GM19468 (cell line): ENCODE measurements around the gene CTAGE8.
"Not testable (repeated sequence)": the region's sequence is repeated elsewhere in the genome, so short reads cannot be mapped to it uniquely, and the experiment has no call there.

Experiments used
- ATAC-seq: cut with Tn5 transposase; IDR thresholded peaks from one replicate; pipeline ENCODE4 v1.9.1; 2021; ENCODE audit warnings: mild to moderate bottlenecking, moderate library complexity, moderate number of reproducible peaks; ENCODE audit not compliant: unreplicated experiment; ENCODE audit errors: extremely low read depth

Gene CTAGE8

GRCh38 chr7:144259067-144259466, 10.0 kb downstream of the CTAGE8 start:
- not testable (repeated sequence) for ATAC-seq

- no peak for ATAC-seq
Measured at GRCh38 chr7:144256112-144256511, 13.0 kb downstream of the CTAGE8 start.

GRCh38 chr7:144255471-144255897, 13.6 kb downstream of the CTAGE8 start:
- ATAC-seq: no peak

GRCh38 chr7:144252307-144252706, 16.8 kb downstream of the CTAGE8 start:
- not testable (repeated sequence) for ATAC-seq

- not testable (repeated sequence) for ATAC-seq
Measured at GRCh38 chr7:144247674-144248330, 21.3 kb downstream of the CTAGE8 start.

- not testable (repeated sequence) for ATAC-seq
Measured at GRCh38 chr7:144246967-144247366, 22.1 kb downstream of the CTAGE8 start.

GRCh38 chr7:144245372-144245771, 23.7 kb downstream of the CTAGE8 start:
- ATAC-seq: not testable (repeated sequence)

- not testable (repeated sequence) for ATAC-seq
Measured at GRCh38 chr7:144239365-144239764, 29.7 kb downstream of the CTAGE8 start, which contains the start of gene OR2A42. Gene OR2A42, minus strand, starts transcription at chr7:144239605. Its CDS starts 6,762 bp downstream, at chr7:144232843.

- not testable (repeated sequence) for ATAC-seq
Measured at GRCh38 chr7:144238530-144239082, 30.5 kb downstream of the CTAGE8 start.

- not testable (repeated sequence) for ATAC-seq
Measured at GRCh38 chr7:144233039-144233438, 36.0 kb downstream of the CTAGE8 start.

- ATAC-seq: not testable (repeated sequence)
Measured at GRCh38 chr7:144231027-144231426, 38.1 kb downstream of the CTAGE8 start.

- ATAC-seq: not testable (repeated sequence)
Measured at GRCh38 chr7:144228810-144229209, 40.3 kb downstream of the CTAGE8 start.

- ATAC-seq: not testable (repeated sequence)
Measured at GRCh38 chr7:144226866-144227265, 42.2 kb downstream of the CTAGE8 start.

GRCh38 chr7:144223675-144224074, 45.4 kb downstream of the CTAGE8 start:
- not testable (repeated sequence) for ATAC-seq

GRCh38 chr7:144220531-144220930, 48.6 kb downstream of the CTAGE8 start:
- not testable (repeated sequence) for ATAC-seq

GRCh38 chr7:144219149-144219548, 49.9 kb downstream of the CTAGE8 start:
- ATAC-seq: not testable (repeated sequence)

GRCh38 chr7:144218581-144218980, 50.5 kb downstream of the CTAGE8 start:
- ATAC-seq: not testable (repeated sequence)

GRCh38 chr7:144217200-144217599, 51.9 kb downstream of the CTAGE8 start:
- not testable (repeated sequence) for ATAC-seq
